Stimulated activated CD8-positive, alpha-beta memory T cell treated with anti-CD3 and anti-CD28 coated beads, Interleukin-7, amount 100 ng/mL, for 48 hours (primary cell): ENCODE results near the gene SYT8.
"Not testable (repeated sequence)": the region's sequence is repeated elsewhere in the genome, so short reads cannot be mapped to it uniquely, and the experiment has no call there.

Source experiments
- DNase-seq, 2 donors: peaks; one replicate each; pipeline ENCODE4 v3.0.0-alpha.2; 2020; ENCODE audit warnings: low read depth in 1 of 2; ENCODE audit errors: extremely low read depth in 1 of 2

Gene SYT8

GRCh38 chr11:1882265-1883238 lies 47.8 kb downstream of the SYT8 start:
- peak; percentile 59 to 61 for DNase-seq

- no peak for DNase-seq
These were observed 48.8 kb downstream of the SYT8 start for GRCh38 chr11:1883346-1884302.

GRCh38 chr11:1884303-1884700 lies 49.5 kb downstream of the SYT8 start:
- no peak for DNase-seq

GRCh38 chr11:1886551-1886950 lies 51.8 kb downstream of the SYT8 start:
- DNase-seq, result not testable (repeated sequence)
